NCI-H510A (cell line): ENCODE results near the gene HIVEP3.

Experiments used
- DNase-seq: peaks from one replicate; lab custom pipeline; 2025; lab: John Stamatoyannopoulos, UW

HIVEP3 gene

GRCh38 chr1:41530411-41530810 lies 388.3 kb downstream of the HIVEP3 start:
- DNase-seq = no peak

- DNase-seq = no peak
These were observed 388.9 kb downstream of the HIVEP3 start for GRCh38 chr1:41529621-41530395.

DNA sequence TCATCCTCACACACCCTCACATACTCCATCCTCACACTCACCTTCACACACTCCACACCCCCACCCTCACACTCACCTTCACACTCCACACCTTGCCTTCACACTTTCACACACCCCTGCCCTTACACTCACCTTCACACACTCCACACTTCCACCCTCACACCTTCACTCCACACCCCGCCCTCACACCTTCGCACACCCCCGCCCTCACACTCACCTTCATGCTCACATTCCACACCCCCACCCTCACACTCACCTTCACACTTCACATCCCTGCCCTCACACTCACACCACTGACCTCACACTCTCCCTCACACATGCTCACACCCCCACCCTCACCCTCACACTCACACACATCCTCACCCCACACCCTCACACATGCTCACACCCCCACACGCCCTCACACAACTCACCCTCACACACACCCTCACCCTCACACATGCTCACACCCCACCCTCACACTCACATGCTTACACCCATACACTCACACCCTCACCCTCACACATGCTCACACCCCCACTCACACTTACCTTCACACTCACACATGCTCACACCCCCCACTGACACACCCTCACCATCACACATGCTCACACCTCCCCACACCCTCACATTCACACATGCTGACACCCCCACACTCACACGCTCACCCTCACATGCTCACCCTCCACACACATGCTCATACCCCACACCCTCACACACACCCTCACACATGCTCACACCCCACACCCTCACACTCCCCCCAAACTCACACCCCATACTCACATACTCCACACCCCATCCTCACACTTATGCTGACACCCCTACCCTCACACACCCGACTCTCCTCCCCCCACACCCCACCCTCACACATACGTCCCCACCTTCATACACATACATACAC lies 389.8 kb downstream of the HIVEP3 start:
- DNase-seq = no peak

- no peak for DNase-seq
These were observed 390.6 kb downstream of the HIVEP3 start for GRCh38 chr1:41528106-41528505.

- DNase-seq = no peak
These were observed 391.7 kb downstream of the HIVEP3 start for GRCh38 chr1:41526956-41527561.

DNA sequence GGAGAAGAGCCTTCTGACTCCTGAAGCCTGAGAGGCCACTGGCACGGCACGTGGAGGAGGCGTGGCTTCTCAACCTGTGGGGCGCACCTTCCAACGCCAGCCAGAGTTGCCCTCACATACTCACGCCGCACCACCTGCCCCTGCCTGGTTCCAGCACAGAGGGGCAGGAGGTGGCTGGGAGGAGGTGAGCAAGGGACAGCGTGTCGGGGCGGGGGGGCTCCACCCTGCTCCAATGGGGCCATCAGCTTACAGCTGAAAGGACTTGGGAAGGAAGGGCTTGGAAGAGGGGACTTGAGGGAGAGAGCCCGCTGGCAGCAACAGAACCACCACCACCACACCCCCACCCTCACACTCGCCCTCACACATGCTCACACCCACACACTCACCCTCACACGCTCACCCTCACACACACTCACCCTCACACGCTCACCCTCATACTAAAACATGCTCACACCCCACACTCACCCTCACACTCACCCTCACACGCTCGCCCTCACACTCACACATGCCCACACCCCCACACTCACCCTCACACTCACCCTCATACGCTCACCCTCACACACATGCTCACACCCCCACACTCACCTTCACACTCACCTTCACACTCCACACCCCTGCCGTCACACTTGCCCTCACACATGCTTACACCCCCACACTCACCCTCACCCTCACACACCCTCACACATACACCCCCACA lies 392.7 kb downstream of the HIVEP3 start:
- DNase-seq = peak; percentile 33

DNA sequence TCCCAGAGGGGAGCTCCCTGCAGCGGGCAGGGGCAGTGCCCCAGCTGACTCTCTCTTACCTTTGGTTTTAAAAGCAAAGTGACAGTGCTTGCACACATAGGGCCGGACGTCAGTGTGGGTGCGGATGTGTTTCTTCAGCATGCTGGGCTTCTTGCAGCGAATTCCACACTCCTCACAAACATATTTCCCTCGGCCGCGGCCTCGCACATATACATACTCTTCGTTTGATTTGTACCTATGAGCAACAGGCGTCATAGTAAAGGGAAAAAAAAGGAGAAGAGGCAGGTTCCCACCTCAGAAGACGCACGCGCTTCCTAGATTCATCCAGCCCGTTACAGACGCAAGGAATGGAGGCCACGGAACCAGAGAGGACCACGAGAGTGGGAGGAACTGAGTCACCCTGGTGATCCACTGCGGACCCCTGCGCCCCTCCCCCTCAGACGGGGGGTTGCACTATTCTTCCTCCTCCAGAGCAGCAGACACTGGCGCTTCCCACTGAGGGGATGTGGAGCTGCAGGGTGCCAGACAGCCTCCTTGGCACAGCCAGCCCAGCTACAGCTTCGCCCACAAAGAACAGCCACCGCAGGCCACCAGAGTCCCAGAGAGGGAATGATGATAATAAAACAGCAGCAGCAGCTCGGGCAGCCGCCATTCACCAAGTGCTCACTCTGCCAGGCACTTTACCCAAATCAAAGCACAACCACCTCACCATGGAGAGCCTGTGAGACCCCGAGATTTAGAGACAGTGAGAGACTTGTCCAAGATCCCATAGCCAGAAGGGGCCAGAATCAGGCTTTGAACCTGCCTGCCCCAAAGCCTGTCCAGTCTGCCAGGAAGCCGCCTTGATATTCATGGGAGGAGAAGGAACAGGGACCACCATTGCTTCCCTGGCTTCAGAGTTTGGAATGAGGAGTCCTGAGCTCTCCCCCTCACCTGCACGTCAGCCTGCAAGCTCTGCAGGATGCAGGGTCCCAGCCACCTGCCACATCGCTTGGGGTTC lies 393.7 kb downstream of the HIVEP3 start:
- no peak for DNase-seq

- no peak for DNase-seq
These were observed 394.6 kb downstream of the HIVEP3 start for GRCh38 chr1:41523949-41524675.

DNA sequence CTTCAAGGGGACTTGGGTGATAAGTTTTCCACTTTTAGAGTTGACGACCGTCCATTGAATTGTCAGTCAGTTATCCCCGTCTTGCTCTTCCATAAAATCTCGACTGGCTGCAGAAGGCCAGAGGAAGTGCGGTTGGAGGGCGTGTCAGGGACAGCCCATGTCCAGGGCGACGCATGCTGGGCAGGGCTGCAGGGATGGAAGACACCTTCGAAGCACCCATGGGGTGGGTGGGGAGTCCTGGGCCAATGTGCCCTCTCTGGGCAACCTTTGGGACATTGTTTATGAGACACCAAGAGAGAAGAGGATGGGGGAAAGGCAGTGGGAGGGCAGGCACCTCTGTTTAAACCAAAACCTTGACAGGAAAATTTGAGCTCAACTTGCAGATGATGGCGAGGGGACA lies 395.7 kb downstream of the HIVEP3 start:
- no peak for DNase-seq

- no peak for DNase-seq
These were observed 397.0 kb downstream of the HIVEP3 start for GRCh38 chr1:41521766-41522165.

GRCh38 chr1:41520951-41521752 lies 397.6 kb downstream of the HIVEP3 start:
- DNase-seq = no peak

DNA sequence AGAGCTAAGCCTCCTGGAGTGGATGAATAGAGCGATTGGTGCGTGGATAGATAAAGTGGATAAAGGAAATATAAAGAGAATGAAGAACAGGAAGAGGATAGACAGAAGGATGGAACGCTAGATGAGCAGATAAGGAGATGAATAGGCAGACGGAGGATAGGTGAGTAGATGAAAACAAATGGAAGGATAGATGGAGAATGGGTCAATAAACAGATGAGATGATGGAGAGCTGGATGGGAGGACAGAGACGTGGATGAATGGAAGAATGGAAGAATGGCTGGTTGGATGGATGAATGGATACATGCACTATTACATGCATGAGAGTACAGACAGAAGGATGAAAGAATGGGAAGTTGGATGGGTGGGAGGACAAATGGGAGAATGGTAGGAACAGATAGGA lies 399.1 kb downstream of the HIVEP3 start:
- no peak for DNase-seq

GRCh38 chr1:41518471-41518870 lies 400.3 kb downstream of the HIVEP3 start:
- no peak for DNase-seq

- DNase-seq = no peak
These were observed 401.7 kb downstream of the HIVEP3 start for GRCh38 chr1:41517062-41517438.

DNA sequence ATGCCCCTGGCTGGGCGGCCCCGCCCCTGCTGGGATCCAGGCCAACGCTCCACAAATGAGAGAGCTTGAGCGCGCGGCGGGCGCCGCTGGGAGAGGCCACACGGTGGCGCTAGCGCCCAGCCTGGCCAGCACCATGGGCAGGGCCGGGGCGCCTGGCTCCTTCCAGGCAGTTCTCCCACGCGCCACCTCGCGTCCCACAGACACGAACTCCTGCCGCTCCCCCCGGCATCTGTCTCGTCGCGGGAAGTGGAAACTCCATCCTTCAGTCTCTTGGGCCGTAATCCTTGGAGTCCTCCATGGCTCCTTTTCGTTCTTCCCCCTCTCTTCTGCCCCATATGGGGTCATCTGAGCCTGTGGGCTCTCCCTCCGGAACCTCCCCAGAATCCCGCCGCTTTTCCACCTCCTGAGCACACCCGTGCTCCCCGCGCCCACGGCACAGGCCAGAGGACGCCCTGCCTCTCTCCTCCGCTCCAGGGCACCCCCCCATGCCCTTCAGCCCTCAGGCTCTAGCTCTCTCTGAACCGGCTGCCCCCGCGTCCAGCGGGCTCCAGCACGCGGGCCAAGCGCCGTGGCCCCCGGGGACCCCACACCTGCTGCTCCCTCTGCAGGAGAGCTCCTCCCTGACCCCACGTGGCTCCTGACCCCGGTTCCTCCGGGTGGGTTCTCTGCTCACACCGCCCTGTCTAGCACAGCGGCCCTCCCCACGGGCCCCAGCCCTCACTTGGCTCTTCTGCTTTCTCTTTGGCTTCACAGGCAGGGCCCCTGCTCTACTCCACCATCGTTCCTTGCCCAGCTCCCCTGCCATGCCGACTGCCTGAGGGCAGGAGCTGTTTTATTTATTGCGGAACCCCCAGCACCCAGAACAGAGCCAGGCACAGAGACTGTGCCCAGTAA lies 402.3 kb downstream of the HIVEP3 start:
- DNase-seq = peak; percentile 94

DNA sequence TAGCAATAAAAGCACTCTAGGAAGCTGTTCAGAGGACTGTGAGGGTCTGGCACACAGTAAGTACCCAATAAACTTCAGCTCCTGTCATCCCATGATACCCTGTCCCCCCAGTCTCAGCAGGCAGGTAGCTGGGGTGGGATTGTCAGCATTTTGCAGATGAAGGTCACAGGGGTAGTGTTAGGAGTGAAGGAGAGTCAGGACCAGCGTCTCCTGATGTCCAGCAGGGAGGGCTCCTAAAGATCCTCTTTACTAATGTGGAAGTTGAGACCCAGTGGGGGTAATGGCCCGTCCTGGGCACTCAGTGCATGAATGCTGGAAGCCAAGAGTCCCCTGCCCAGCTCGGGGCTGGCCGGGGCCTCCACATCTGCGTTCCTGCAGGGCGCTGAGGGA lies 402.9 kb downstream of the HIVEP3 start:
- DNase-seq = no peak

- peak; percentile 71 for DNase-seq
These were observed 403.5 kb downstream of the HIVEP3 start for GRCh38 chr1:41515131-41515678.

DNA sequence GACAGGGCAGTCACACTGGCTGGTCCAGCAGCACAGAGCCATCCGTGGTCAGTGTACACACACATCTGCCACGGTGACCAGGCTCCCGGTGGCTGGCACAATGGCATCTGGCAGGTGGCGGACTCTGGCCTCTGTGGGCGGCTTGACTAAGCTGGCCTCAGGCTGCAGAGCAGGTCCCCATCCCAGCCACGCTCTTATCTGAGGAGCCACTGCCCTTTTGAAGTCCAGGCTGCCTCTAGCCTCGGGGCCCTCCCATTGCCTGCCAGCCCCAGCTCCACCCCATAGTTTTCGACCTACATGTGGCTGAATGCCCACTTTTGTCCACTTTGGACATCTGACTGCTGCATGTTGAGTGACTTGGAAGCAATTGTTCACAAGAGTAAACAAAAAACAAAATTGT lies 404.3 kb downstream of the HIVEP3 start:
- DNase-seq = no peak
